ENCODE results near the gene PPME1. TPM values are rescaled to one million over a fixed set of nuclear protein-coding genes. Genes with fewer than 3 reads are reported as not detected.

PPME1 gene
- total RNA-seq, 2 experiments from 2014 or later = 52.6 to 54.5 TPM

- POLR2A ChIA-PET = no interaction called here
- CTCF ChIA-PET = interaction anchor here (0.6 kb wide), 1 partner anchor 142 kb away, joined by 4 read pairs; no protein-coding TSS in a partner anchor
Observed at GRCh38 chr11:74154620-74155281, 16.3 kb upstream of the PPME1 start.

DNA sequence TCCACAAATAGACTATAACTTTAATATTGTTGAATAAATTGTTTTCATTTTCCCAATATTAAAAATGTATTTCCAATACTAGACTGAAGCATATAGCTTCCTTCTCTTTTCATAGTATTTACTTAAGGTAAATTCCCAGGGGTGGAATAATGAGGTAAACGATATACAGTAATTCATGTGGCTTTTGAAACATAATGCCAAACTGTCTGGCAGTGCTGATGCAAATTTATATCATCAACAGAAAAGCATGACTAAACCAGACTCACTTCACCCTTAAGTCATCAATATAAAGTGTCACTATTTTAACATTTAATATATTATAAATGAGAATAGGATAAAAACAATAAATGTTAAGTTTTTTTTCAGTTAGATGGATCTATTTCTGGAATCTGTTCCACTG is 13.9 kb upstream of the PPME1 start:
- CTCF ChIA-PET = no interaction called here
- POLR2A ChIA-PET = no interaction called here

DNA sequence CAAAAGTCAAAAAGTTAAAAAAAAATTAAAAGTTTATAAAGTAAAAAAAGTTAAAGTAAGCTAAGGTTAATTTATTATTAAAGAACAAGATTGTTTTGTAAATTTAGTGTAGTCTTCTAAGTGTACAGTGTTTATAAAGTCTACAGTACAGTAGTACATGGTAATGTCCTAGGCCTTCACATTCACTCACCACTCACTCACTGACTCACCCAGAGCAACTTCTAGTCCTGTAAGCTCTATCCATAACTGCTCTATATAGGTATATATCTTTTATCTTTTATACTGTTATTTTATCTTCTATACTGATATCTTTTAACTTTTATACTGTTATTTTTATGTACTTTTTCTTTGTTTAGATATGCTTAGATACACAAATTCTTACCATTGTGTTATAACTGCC is 11.4 kb upstream of the PPME1 start:
- CTCF ChIA-PET = no interaction called here
- POLR2A ChIA-PET = no interaction called here

- CTCF ChIA-PET = no interaction called here
- POLR2A ChIA-PET = no interaction called here
Observed at GRCh38 chr11:74162681-74163467, 8.2 kb upstream of the PPME1 start.

GRCh38 chr11:74168838-74169237 is 2.3 kb upstream of the PPME1 start:
- POLR2A ChIA-PET = no interaction called here
- CTCF ChIA-PET = no interaction called here

GRCh38 chr11:74169738-74170458 is 1.2 kb upstream of the PPME1 start:
- POLR2A ChIA-PET = interaction anchor here (0.5 to 2.0 kb wide), 5 partner anchors 166 to 353 kb away, joined by 3 to 8 read pairs (median 4); partner anchors contain the start of gene LIPT2
- CTCF ChIA-PET = interaction anchor here (0.6 to 1.2 kb wide), 2 partner anchors 179 to 401 kb away, joined by 3 read pairs; no protein-coding TSS in a partner anchor

DNA sequence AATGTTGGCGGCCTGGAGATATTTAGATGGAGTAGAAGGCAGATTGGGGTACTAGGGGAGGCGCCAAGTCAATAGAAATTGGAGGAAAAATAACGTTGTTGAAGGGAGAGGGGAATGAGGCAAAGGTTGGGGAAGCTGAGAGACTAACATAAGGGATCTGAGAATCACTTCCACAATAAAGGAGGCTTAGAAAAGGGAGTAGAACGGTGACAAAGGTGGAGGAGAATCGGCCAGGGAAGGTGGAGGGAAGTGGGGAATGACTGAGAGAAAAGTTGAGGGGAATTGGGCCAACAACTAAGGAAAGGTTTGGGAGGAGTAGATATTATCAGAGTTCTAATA is 510 bp downstream of the PPME1 start:
- POLR2A ChIA-PET = interaction anchor here (1.9 to 2.0 kb wide), 2 partner anchors 191 to 322 kb away, joined by 7 to 8 read pairs; partner anchors contain the start of gene LIPT2
- CTCF ChIA-PET = no interaction called here

DNA sequence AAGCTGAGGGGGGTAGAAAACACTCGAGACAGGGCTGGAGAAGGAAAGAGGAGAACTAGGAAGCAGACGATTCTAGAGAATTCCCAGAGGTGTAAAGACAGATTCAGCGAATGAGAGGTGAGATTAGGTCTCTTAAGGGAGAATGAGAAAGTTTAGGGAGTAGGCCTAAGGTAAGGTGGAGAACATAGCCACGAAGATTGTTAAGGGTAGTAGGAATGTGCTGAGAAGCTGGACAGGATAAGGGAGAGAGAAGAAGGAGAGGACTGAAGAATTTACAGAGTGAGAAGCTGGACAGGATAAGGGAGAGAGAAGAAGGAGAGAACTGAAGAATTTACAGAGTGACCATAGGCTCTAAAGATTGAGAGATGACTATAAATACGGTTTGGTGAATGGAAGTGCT is 908 bp downstream of the PPME1 start:
- ChIA-PET POLR2A (interaction anchor here (1.9 to 2.0 kb wide), 2 partner anchors 191 to 322 kb away, joined by 7 to 8 read pairs; partner anchors contain the start of gene LIPT2), CTCF (no interaction called here)

GRCh38 chr11:74175920-74176319 is 4.8 kb downstream of the PPME1 start:
- CTCF ChIA-PET = no interaction called here
- POLR2A ChIA-PET = no interaction called here

DNA sequence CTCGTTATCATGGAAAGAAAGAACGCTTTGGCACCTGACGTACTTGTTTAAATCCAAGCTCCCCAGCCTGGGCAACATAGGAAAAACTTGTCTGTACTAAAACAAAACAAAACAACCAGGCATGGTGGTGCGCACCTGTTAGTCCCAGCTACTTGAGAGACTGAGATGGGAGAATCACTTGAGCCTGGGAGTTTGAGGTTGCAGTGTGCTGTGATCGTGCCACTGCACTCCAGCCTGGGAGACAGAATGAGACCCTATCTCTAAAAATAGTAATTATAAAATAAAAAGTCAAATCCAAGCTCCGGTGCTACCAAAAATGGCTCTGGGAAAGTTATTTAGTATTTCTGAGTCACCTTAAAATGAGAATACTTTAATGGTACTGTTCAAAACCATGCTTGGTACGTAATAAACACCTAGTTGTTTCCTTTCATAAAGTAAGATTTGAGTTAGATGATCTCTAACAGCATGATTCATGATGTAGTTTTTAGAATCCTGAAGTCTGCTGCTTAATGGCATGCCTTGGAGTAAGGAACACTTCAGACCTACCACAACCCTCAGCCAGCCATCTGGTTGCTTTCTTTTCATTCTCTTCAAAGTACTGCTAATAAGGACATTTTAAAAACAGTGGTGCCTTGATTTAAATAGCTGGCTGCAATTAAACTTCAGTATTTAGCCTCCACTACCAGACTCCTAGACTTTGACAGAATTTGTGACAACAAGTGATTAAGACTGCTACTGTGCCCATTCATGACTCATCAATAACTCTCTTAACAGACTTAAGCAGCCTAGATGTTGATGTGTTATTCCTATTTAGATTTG is 8.4 kb downstream of the PPME1 start:
- CTCF ChIA-PET = no interaction called here
- POLR2A ChIA-PET = no interaction called here

- ChIA-PET POLR2A (no interaction called here), CTCF (interaction anchor here (1.6 kb wide), 1 partner anchor 12 kb away, joined by 3 read pairs; the partner anchor contains the start of genes C2CD3 and PPME1)
Observed at GRCh38 chr11:74182635-74183034, 11.5 kb downstream of the PPME1 start.

DNA sequence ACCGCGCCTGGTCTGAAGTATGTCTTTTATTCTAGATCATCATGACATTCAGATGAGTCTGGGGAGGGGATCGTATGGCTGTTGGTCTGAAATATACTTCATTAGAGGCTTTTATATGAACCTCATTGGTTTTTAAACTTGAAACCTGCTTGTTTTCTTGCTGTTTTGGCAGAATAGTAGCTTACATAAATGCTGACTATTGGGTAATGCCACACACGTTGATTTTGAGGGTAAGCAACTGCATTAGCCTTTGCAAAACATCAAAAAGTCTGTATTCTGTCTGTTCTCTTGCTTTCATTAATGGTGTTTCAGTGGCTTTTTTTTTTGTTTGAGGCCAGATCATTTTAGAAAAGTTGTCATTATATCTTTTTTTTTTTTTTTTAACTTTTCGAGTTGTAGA is 14.2 kb downstream of the PPME1 start:
- ChIA-PET CTCF (interaction anchor here (1.1 kb wide), 1 partner anchor 39 kb away, joined by 3 read pairs; no protein-coding TSS in a partner anchor), POLR2A (no interaction called here)

DNA sequence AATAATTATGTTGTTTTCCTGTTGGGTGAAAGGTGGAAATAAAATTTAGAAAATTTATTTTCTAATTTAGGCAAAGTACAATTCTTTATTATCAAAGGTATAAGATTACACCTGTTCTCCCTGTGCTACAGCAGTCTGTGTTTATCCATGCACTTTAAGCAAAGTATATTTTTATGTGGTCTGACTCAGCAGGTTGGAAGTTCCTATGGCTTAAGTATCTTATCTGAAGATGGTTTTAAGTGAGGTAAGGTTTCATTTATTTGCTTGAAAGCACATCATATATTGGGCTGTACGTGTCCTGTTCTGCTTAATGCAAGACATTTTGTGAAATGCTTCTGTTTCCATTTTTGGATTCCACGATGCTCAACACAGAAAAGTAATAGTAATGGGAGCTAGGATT is 14.6 kb downstream of the PPME1 start:
- ChIA-PET CTCF (interaction anchor here (1.1 kb wide), 1 partner anchor 39 kb away, joined by 3 read pairs; no protein-coding TSS in a partner anchor), POLR2A (no interaction called here)

GRCh38 chr11:74195828-74196227 is 24.7 kb downstream of the PPME1 start:
- POLR2A ChIA-PET = no interaction called here
- CTCF ChIA-PET = no interaction called here

- POLR2A ChIA-PET = no interaction called here
Observed at GRCh38 chr11:74196781-74197486, 25.8 kb downstream of the PPME1 start.

GRCh38 chr11:74203966-74204365 is 32.9 kb downstream of the PPME1 start:
- CTCF ChIA-PET = no interaction called here
- POLR2A ChIA-PET = no interaction called here

More at GRCh38 chr11:74196781-74197486, 25.8 kb downstream of the PPME1 start:
- CTCF ChIA-PET = no interaction called here

DNA sequence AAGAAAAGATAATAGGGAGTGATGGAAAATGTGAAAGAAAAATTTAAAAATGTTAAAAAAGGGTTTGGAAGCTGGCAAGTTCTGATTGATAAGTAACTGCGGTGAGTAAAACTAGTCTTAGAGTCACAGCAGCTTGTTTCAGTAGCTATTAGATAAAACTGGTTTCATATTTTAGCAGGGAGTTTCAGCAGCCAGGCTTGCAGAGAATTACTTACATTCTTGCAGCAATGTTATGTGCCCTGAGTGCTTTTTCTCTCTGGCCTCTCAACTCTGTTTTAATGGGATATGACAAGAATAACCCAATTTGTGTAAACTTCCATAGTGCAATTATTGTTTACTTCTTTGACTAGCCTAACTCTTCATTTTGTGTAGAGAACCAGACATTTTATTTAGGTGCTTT is 33.6 kb downstream of the PPME1 start:
- ChIA-PET POLR2A (no interaction called here), CTCF (no interaction called here)

- ChIA-PET CTCF (no interaction called here), POLR2A (no interaction called here)
Observed at GRCh38 chr11:74205181-74205580, 34.1 kb downstream of the PPME1 start.

- ChIA-PET POLR2A (no interaction called here), CTCF (no interaction called here)
Observed at GRCh38 chr11:74206746-74207145, 35.7 kb downstream of the PPME1 start.

Data from activated CD8-positive, alpha-beta memory T cell treated with anti-CD3 and anti-CD28 coated beads for 36 hours (primary cell).